Activated CD4-positive, alpha-beta T cell treated with anti-CD3 and anti-CD28 coated beads, Interleukin-10, Interleukin-2, amounts not matched to agents 100 ng/mL and 50 ng/mL, durations not matched to agents 16 hours and 8 hours (primary cell): ENCODE measurements around the gene AMY2A.
"Not testable (repeated sequence)": the region's sequence is repeated elsewhere in the genome, so short reads cannot be mapped to it uniquely, and the experiment has no call there.

Experiments
- DNase-seq: peaks from one replicate; pipeline ENCODE4 v3.0.0-alpha.2; 2020

Gene AMY2A

GRCh38 chr1:103616994-103617477 lies at the start of gene AMY2A:
Gene AMY2A, plus strand, starts transcription at chr1:103617427. Its CDS starts 14 bp downstream, at chr1:103617441.
- DNase-seq: not testable (repeated sequence)

DNA sequence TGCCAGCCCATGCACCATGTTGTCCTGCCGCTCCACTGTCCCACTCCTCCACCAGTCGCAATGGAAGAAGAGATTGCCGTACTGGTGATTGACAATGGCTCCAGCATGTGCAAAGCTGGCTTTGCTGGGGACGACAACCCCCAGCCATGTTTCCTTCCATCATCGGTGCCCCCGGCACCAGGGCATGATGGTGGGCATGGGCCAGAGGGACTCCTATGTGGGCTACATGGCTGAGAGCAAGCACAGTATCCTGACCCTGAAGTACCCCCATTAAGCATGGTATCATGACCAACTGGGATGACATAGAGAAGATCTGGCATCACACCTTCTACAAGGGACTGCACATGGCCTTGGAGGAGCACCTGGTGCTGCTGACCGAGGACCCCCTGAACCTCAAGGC lies 47.7 kb upstream of the AMY2A start:
- no peak for DNase-seq

DNA sequence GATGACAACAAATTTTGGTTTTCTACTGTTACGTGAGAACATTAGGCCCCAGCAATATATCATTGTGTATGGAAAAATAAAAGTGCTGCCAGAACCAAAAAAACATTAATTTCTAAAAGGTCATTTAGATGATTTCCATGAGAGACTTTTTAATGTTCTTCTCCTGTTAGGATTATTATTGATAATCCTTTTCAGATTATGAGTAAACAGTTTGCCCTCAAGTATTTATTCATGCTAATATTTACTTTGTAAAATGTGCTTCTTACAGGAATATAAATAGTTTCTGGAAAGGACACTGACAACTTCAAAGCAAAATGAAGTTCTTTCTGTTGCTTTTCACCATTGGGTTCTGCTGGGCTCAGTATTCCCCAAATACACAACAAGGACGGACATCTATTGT lies 45.9 kb upstream of the AMY2A start, which contains the start of gene AMY2B:
TSS of gene AMY2B (plus strand) at position 301 of the 400 bp plus-strand sequence. CDS start at position 315, 14 bp downstream.
- DNase-seq: not testable (repeated sequence)

DNA sequence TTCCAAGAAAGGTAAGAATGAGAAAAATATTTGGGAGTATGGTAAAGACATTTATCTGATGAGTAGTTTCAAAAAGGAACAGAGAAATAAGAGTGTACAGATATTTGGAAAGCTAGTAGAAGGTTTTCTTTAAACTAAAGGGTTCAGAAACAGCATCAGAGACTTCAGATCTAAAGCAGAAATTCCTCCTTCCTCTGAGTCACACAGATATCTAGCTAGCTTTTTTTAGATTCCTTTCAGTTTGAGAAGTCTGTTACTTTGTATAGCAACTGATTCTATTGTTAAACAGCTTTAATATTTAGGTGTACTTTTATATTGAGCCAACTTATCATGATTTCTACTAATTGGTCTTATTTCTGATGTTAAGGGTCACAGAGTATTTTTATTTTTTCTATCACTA lies 41.2 kb upstream of the AMY2A start:
- no peak for DNase-seq

DNA sequence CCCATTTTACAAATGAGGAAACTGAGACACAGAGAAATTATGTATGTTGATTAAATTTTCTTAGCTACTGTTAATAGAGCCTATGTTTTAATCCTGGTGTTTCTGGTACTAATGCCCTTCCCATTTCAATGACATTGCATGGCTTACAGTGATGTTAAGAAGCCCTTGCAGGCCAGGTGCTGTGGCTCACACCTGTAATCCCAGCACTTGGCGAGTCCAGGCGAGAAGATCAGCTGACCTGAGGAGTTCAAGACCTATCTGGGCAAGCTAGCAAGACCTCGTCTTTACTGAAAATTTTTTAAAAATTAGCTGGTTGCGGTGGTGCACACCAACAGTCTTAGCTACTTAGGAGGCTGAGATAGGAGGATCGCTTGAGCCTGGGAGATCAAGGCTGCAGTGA lies 40.4 kb upstream of the AMY2A start:
- not testable (repeated sequence) for DNase-seq

- DNase-seq: no peak
Observed at GRCh38 chr1:103582464-103582863, 34.8 kb upstream of the AMY2A start.

DNA sequence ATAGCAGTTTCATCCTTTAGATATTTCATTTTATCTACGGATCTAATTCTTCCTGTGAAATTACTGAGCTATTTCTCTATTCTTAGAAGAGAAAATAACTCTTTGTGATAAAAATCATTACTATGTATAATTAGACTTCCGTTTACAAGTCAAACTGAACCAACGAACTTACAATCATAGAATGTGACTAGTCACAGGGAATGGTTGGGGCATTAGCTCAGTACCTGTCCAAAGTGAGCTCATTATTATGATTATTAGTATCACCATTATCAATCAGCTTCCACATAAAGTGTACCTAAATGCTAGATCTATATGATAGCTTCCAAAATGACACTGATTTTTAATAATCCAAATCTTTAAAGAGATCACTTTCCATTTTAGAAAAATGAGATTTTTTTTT lies 33.3 kb upstream of the AMY2A start:
- no peak for DNase-seq

GRCh38 chr1:103584537-103584936 lies 32.7 kb upstream of the AMY2A start:
- DNase-seq: no peak

DNA sequence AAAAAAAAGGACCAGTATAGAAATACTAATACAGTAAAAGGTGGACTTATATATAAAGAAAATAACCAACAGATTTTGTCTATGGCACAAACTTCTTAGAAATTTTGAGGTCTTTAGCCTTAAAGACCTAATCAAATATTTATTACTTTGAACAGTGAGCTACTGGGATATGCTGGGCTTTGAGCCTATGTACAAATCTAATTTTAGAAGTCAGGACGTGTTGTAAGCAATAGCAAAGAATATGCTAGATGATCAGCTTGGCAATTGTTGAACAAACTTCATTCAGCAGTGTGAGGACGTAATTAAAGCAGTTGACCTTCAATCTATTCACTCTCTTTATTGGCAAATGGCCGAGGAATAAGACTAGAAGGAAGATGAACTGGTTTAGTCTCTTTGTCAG lies 14.5 kb upstream of the AMY2A start:
- not testable (repeated sequence) for DNase-seq

DNA sequence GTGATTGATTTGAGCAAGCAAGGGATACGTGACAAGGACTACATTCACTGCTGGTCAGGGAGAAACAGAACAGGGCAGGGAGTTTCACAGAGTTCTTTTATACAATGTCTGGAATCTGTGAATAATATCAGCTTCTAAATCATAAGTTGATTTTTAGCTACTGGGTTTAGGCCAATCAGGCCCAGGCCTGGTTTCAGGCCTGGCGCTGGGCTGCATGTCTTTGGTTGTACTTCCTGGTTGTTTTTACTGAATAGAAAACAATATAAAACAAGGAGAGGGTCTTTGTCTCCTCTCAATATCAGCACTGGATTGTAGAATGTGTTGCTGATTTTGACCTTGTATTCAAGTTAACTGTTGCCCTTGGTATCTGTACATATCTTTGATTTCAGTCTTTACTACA lies 865 bp upstream of the AMY2A start:
- DNase-seq: no peak

- DNase-seq: not testable (repeated sequence)
Observed at GRCh38 chr1:103627436-103627835, 10.2 kb downstream of the AMY2A start.

DNA sequence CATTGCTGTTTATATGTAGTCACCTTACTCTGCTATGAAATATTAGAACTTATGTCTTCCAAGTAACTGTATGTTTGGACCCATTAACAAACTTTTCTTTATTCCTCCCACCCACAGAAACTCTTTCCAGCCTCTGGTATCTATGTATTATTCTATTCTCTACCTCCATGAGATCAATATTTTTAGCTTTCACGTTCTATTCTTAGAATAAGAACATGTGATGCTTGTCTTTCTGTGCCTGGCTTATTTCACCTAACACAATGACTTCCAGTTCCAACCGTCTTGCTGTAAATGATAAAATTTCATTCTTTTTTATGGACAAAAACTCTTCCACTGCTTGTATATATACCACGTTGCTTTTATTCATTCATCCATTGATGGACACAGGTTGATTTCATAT lies 24.0 kb downstream of the AMY2A start:
- not testable (repeated sequence) for DNase-seq

GRCh38 chr1:103643908-103644307 lies 26.7 kb downstream of the AMY2A start:
- DNase-seq: not testable (repeated sequence)

DNA sequence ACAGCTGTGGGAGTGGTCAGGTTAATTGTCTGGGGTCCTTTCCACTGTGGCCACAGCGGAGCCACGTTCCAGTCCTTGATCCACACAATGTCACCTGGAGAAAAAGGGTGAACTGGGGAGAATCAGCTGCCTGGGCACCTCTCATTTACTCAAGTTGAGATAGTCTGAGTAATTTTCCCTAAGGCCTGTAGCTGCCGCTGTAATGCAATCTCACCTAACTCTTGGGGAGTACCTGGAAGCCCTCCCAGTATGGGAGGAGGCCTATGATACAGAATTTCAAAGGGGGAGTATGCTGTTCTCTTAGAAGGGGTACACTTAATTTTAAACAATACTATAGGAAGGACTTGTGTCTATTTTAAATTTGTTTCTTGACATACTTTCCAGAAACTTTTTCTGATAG lies 33.1 kb downstream of the AMY2A start:
- DNase-seq: not testable (repeated sequence)

- not testable (repeated sequence) for DNase-seq
Observed at GRCh38 chr1:103650889-103651288, 33.7 kb downstream of the AMY2A start.

GRCh38 chr1:103654133-103654532 lies 36.9 kb downstream of the AMY2A start:
- not testable (repeated sequence) for DNase-seq

DNA sequence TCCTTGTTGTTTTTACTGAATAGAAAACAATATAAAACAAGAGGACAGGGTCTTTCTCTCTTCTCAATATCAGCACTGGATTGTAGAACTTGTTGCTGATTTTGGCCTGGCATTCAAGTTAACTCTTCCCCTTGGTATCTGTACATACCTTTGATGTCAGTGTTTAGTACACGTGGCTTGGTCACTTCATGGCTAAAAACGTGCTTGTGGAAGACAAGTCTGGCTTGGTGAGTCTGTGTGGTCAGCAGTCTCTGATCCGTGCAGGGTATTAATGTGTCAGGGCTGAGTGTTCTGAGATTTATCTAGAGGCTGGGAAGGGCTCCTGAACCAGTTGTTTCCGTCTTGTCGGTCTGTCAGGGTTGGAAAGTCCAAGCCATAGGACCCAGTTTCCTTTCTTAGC lies 38.2 kb downstream of the AMY2A start, which contains the start of gene AMY1A:
TSS of gene AMY1A (plus strand) at position 301 of the 400 bp plus-strand sequence. CDS start 571 bp downstream, outside the sequence.
- DNase-seq: not testable (repeated sequence)
